NT2/D1 (cell line): Measurements from ENCODE around the gene ACTR1A.
"Not testable (repeated sequence)": the region's sequence is repeated elsewhere in the genome, so short reads cannot be mapped to it uniquely, and the experiment has no call there.

Experiments used
- DNase-seq: peaks from one replicate; pipeline ENCODE4 v3.0.0-alpha.2; 2011; ENCODE audit warnings: low read depth, low spot score
- H3K27me3 ChIP-seq: 2 replicates; pipeline ENCODE4 v1.6.0; 2011; ENCODE audit warnings: mild to moderate bottlenecking; ENCODE audit not compliant: insufficient read length, insufficient read depth
- H3K36me3 ChIP-seq: 2 replicates; pipeline ENCODE4 v1.6.1; 2011; ENCODE audit warnings: mild to moderate bottlenecking, low read length, mixed read lengths; ENCODE audit not compliant: insufficient read depth, insufficient read length
- H3K4me1 ChIP-seq: 2 replicates; pipeline ENCODE4 v1.5.1; 2011; ENCODE audit not compliant: insufficient read depth, insufficient read length
- H3K4me3 ChIP-seq: 2 replicates; pipeline ENCODE4 v1.5.1; 2011; ENCODE audit warnings: low read depth; ENCODE audit not compliant: insufficient read length
- H3K9ac ChIP-seq: 2 replicates; pipeline ENCODE4 v1.6.0; 2011; ENCODE audit warnings: low read depth; ENCODE audit not compliant: insufficient read length
- H3K9me3 ChIP-seq: 2 replicates; pipeline ENCODE4 v1.5.1; 2011; ENCODE audit warnings: mild to moderate bottlenecking, low read length; ENCODE audit not compliant: insufficient read depth
- SUZ12 ChIP-seq: IDR thresholded peaks from 2 replicates; pipeline ENCODE4 v1.6.1; 2011; ENCODE audit not compliant: insufficient read length, insufficient read depth; ENCODE audit errors: extremely low read depth
- YY1 ChIP-seq: IDR thresholded peaks from 2 replicates; pipeline ENCODE4 v1.6.1; 2011; ENCODE audit not compliant: insufficient read length, insufficient read depth
- ZNF274 ChIP-seq: IDR thresholded peaks from 2 replicates; pipeline ENCODE4 v1.6.1; 2011; ENCODE audit warnings: mild to moderate bottlenecking, low read depth, low read length

The ACTR1A gene

DNA sequence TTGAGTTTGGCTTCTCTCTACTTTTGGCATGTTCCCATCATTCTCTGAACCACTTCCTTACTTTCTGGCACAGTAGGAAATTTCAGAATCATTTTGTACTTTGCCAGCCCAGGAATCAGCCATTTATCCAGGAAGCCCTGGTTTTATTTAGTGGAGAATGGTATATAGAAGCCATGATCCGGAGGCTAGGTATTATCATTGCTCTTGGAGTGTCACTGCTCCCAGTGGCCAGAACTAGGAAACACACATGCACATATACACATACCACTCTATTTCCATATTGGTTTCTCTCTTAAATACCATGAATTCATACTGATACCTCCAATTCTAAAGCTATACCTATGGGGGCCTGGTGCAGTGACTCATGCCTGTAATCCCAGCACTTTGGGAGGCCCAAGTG lies 37.5 kb upstream of the ACTR1A start:
- Histone ChIP-seq H3K4me1 (no peaks in the 10 kb centered on the region), H3K4me3 (no peak overlapping the region), H3K27me3 (no peaks in the 10 kb centered on the region), H3K9me3 (no peaks in the 10 kb centered on the region), H3K36me3 (peaks cover 3% of the 10 kb centered on the region), H3K9ac (no peak overlapping the region)
- TF ChIP-seq SUZ12 = no peak
- no peak for TF ChIP-seq ZNF274
- TF ChIP-seq YY1 = no peak
- DNase-seq = no peak

DNA sequence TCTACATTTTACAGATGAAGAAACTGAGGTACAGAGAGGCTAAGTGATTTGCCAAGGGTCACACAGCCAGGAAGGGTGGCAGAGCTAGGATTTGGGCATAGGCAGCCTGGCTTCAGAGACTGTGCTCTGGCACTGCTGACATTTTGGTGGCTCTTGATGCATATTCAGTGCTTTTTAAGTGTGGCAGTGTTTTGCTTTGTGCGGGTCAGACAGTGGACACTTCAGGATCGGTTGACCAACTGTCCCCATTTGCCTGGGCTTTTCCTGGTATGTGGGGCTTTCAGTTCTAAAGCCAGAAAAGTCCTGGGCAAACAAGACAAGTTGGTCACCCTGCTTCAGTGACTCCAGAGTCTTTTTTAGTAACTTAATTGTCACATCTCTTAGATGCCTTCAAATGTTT lies 36.3 kb upstream of the ACTR1A start:
- H3K9ac ChIP-seq = no peak overlapping the region
- H3K27me3 ChIP-seq = no peaks in the 10 kb centered on the region
- no peak for TF ChIP-seq SUZ12
- TF ChIP-seq ZNF274 = no peak
- TF ChIP-seq YY1 = no peak
- no peak for DNase-seq
- peaks cover 8% of the 10 kb centered on the region for H3K36me3 ChIP-seq
- no peak overlapping the region for H3K4me3 ChIP-seq
- H3K4me1 ChIP-seq = no peaks in the 10 kb centered on the region
- H3K9me3 ChIP-seq = no peaks in the 10 kb centered on the region

DNA sequence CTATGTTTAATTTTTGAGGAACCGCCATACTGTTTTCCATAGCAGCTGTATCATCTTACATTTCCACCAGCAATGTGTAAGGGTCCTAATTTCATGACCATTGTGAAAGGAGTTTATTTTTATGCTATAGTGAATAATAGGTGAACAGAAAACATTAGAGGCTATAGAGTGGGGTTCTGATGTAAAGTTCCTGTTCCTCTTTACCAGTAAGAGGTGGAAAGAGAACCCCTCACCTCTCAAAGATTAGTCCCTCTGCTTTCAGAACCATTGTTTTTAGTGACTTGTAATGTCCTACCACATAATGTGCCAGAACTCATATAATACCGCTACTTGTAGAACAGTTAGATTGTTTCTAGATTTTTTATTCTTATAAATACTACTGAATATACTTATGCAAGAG lies 35.4 kb upstream of the ACTR1A start:
- H3K27me3 ChIP-seq = no peaks in the 10 kb centered on the region
- no peaks in the 10 kb centered on the region for H3K9me3 ChIP-seq
- no peak for TF ChIP-seq YY1
- no peak for TF ChIP-seq SUZ12
- TF ChIP-seq ZNF274 = no peak
- H3K4me1 ChIP-seq = no peaks in the 10 kb centered on the region
- no peak overlapping the region for H3K4me3 ChIP-seq
- H3K36me3 ChIP-seq = peaks cover 8% of the 10 kb centered on the region
- H3K9ac ChIP-seq = no peak overlapping the region
- DNase-seq = no peak

DNA sequence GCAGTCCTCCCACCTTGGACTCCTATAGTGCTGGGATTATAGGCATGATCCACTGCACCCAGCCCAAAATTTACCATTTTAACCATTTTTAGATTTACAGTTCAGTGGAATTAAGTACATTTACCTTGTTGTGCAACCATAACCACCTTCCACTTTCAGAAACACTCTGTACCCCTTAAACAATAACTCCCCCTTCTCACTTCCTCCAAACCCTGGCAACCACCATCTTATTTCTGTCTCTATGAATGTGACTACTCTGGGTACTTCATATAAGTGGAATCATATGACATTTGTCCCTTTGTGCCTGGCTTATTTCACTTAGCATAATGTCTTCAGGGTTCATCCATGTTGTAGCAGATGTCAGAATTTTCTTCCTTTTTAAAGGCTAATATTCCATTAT lies 34.9 kb upstream of the ACTR1A start:
- Histone ChIP-seq H3K9ac (no peak overlapping the region), H3K36me3 (peaks cover 8% of the 10 kb centered on the region), H3K4me3 (no peak overlapping the region), H3K9me3 (no peaks in the 10 kb centered on the region), H3K4me1 (no peaks in the 10 kb centered on the region), H3K27me3 (no peaks in the 10 kb centered on the region)
- no peak for DNase-seq
- TF ChIP-seq SUZ12 = no peak
- TF ChIP-seq ZNF274 = no peak
- TF ChIP-seq YY1 = no peak

DNA sequence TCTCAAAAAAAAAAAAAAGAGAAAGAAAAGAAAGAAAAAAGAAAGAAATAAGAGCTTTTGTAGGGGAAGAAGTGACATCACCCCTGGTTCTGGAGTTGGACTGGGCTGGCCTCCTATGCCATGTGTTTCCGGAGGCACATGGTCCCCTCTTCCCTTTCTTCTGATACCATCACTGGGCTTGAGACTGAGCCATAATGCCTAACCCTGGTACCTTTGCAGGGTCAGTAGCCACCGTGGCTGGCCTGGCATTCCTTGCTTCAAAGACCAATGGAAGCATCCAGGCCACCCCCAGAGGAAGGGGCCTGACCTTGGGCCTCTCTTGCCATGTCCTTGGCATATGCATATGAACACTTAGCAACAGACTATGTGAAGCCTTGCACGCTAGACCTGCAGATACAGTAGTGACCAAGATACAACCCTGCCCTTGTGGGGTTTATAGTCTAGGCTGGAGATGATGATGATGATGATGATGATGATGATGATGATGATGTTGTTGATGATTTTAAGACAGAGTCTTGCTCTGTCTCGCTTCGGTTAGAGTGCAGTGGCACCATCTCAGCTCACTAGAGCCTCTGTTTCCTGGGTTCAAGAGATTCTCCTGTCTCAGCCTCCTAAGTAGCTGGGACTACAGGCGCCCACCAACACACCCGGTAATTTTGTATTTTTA lies 33.1 kb upstream of the ACTR1A start:
- Histone ChIP-seq H3K9me3 (no peaks in the 10 kb centered on the region), H3K9ac (no peak overlapping the region), H3K27me3 (no peaks in the 10 kb centered on the region), H3K36me3 (peaks cover 8% of the 10 kb centered on the region), H3K4me1 (no peaks in the 10 kb centered on the region), H3K4me3 (no peak overlapping the region)
- TF ChIP-seq SUZ12 (no peak), ZNF274 (no peak), YY1 (no peak)
- no peak for DNase-seq

DNA sequence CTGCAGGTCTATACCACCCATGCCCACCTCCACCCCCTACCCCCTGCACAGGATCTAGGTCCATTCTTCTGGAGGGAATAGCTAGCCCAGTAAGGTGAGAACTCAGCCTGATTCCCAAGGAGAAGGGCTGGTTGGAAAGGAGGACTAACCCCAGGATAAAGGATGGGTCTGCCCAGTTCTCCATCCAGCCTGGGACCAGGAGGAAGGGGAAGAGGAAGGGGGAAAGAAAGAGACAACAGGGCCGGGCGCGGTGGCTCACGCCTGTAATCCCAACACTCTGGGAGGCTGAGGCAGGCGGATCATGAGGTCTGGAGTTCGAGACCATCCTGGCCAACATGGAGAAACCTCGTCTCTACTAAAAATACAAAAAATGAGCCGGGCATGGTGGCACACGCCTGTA lies 32.5 kb upstream of the ACTR1A start:
- H3K36me3 ChIP-seq, H3K27me3 ChIP-seq, DNase-seq, H3K4me1 ChIP-seq, H3K9ac ChIP-seq, H3K9me3 ChIP-seq, H3K4me3 ChIP-seq: not testable (repeated sequence)

DNA sequence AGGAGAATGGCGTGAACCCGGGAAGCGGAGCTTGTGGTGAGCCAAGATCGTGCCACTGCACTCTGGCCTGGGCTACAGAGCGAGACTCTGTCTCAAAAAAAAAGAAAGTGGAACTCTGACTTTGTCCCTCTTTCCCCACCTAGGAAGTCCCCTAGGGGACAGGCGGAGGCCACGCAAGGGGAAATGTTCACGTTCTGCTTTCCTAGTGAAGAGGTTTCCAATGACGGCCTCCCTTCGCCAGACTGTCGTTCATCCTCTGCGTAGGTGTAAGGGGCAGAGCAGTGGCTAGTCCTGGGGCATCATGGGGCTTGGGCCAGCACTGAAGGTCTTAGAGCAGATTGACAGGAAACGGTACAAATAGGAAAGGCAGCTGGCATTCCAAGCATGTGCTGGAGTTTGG lies 31.8 kb upstream of the ACTR1A start:
- TF ChIP-seq SUZ12 = no peak
- no peak for DNase-seq
- H3K9me3 ChIP-seq = no peaks in the 10 kb centered on the region
- H3K27me3 ChIP-seq = no peaks in the 10 kb centered on the region
- peaks cover 8% of the 10 kb centered on the region for H3K36me3 ChIP-seq
- H3K9ac ChIP-seq = no peak overlapping the region
- no peaks in the 10 kb centered on the region for H3K4me1 ChIP-seq
- no peak overlapping the region for H3K4me3 ChIP-seq

DNA sequence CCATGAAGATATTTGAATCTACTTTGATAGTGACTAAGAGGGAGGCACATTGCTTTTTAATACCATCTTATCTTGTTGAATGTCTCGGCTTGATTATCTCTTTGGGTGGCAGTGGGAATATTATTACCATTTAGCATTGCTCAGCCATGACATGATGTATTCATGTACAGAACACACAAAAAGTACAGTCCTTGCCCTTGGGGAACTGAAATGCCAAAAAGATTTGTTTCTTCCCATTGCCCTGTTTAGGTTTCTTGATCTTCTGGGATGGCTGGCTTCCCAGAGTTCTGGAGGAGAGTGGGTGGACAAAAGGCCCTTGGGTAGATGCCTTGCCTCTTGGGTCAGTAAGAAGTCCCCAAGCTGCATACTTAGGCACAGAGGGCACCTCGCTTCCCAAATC lies 25.0 kb upstream of the ACTR1A start:
- Histone ChIP-seq H3K4me1 (no peaks in the 10 kb centered on the region), H3K9me3 (no peaks in the 10 kb centered on the region), H3K9ac (no peak overlapping the region), H3K36me3 (peaks cover 7% of the 10 kb centered on the region), H3K27me3 (no peaks in the 10 kb centered on the region), H3K4me3 (no peak overlapping the region)
- TF ChIP-seq SUZ12 = no peak
- no peak for TF ChIP-seq YY1
- TF ChIP-seq ZNF274 = no peak
- no peak for DNase-seq
